ENCODE data around the gene MAPK14. TPM values are rescaled to one million over a fixed set of nuclear protein-coding genes. Genes with fewer than 3 reads are reported as not detected.

Gene MAPK14
- total RNA-seq, 3 donors from 2014 or later = 56.1 to 67.7 (median 63.2) TPM

- intact Hi-C loops (cut with DNase I, micrococcal nuclease) = no loop called here
- ATAC-seq = no peak
- Histone ChIP-seq H3K4me1 (ENCODE audit: low read depth) (peaks cover 9% of the 10 kb centered on the region), H3K36me3 (ENCODE audit: low read depth) (no peaks in the 10 kb centered on the region), H3K4me3 (no peak overlapping the region), H3K9me3 (no peaks in the 10 kb centered on the region)
- no peak for TF ChIP-seq CTCF (IDR thresholded peaks at IDR 0.05)
- no peak for DNase-seq
These were observed 27.3 kb downstream of the MAPK14 start for GRCh38 chr6:36054956-36055355.

GRCh38 chr6:36056178-36056577 is 28.6 kb downstream of the MAPK14 start:
- no peaks in the 10 kb centered on the region for H3K9me3 ChIP-seq
- DNase-seq = no peak
- H3K4me3 ChIP-seq = no peak overlapping the region
- no peaks in the 10 kb centered on the region for H3K36me3 ChIP-seq (ENCODE audit: low read depth)
- TF ChIP-seq CTCF (IDR thresholded peaks at IDR 0.05) = no peak
- no peak for ATAC-seq
- intact Hi-C loops (cut with DNase I, micrococcal nuclease) = no loop called here
- H3K4me1 ChIP-seq (ENCODE audit: low read depth) = no peaks in the 10 kb centered on the region

DNA sequence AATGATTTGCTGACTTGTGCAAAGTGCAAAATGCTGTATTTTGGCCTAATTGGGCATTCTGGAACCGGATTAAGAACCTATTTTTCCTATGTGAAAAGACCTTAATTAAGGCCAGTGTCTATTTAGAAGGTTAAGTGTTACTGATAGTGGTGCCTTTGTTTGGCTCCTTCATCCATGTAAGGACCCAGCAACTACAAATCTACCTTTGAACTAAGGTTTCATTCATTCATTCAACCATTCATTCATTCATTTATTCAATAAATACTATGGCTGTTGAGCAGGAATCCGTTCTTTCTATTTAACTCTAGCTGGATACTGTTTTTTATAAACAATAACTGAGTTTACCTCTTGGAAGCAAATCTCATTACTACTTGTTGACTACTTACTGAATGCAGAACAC is 33.6 kb downstream of the MAPK14 start:
- no peak for ATAC-seq
- TF ChIP-seq CTCF (IDR thresholded peaks at IDR 0.05) = no peak
- DNase-seq = no peak
- intact Hi-C loops (cut with DNase I, micrococcal nuclease) = no loop called here
- Histone ChIP-seq H3K9me3 (no peaks in the 10 kb centered on the region), H3K4me3 (no peak overlapping the region), H3K36me3 (ENCODE audit: low read depth) (no peaks in the 10 kb centered on the region), H3K4me1 (ENCODE audit: low read depth) (peaks cover 16% of the 10 kb centered on the region)

DNA sequence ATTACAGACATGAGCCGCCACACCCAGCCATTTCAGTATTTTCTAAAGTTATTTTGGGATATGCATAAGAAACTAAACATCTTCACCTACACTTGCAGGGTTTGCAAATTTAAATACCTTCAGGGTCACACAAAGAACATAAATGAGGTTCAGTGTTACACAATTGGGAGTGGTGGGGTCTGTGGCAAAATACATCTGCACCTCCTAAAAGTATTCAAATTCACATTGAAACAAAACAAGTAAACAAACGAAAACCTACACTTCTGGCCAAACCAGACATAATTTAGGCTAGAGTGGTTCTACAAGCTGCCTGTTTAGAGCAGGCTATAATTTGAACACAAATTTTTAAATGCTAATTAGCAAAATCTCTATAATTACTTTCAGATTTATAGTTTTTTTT is 34.6 kb downstream of the MAPK14 start:
- Histone ChIP-seq H3K4me1 (ENCODE audit: low read depth) (peaks cover 24% of the 10 kb centered on the region), H3K36me3 (ENCODE audit: low read depth) (no peaks in the 10 kb centered on the region), H3K4me3 (no peak overlapping the region), H3K9me3 (no peaks in the 10 kb centered on the region)
- DNase-seq (no peak), ATAC-seq (no peak)
- intact Hi-C loops (cut with DNase I, micrococcal nuclease) = no loop called here
- TF ChIP-seq CTCF (IDR thresholded peaks at IDR 0.05) = no peak

- ATAC-seq = no peak
- no peak for DNase-seq
- Histone ChIP-seq H3K4me1 (ENCODE audit: low read depth) (peaks cover 34% of the 10 kb centered on the region), H3K36me3 (ENCODE audit: low read depth) (no peaks in the 10 kb centered on the region), H3K9me3 (no peaks in the 10 kb centered on the region), H3K4me3 (no peak overlapping the region)
- no peak for TF ChIP-seq CTCF (IDR thresholded peaks at IDR 0.05)
- intact Hi-C loops (cut with DNase I, micrococcal nuclease) = no loop called here
These were observed 35.9 kb downstream of the MAPK14 start for GRCh38 chr6:36063318-36064060.

Measured in mucosa of descending colon (tissue), 3 donors.